Lung (tissue), 12 donors: ENCODE results near the gene TSEN2. TPM values are rescaled to one million over a fixed set of nuclear protein-coding genes. Genes with fewer than 3 reads are reported as not detected.

Experiments
- ATAC-seq: fragments of 200-7000 bp; cut with Tn5 transposase; one replicate; pipeline ENCODE4 v1.9.1; 2020; ENCODE audit warnings: moderate number of reproducible peaks; ENCODE audit not compliant: insufficient read depth, low FRiP score
- DNase-seq, 3 donors: peaks; one replicate each; pipeline ENCODE4 v3.0.0-alpha.2; 2013 to 2017
- H3K27ac ChIP-seq, 2 donors: one replicate each; pipeline ENCODE4 v1.5.1; 2013; ENCODE audit warnings: mild to moderate bottlenecking in 2 of 2, moderate library complexity in 2 of 2, control low read depth in 1 of 2, inconsistent platforms in 1 of 2, low read depth in 1 of 2, low read length in 1 of 2
- H3K27me3 ChIP-seq, 3 donors: one replicate each; pipeline ENCODE4 v1.5.1; 2013; ENCODE audit warnings: low read length in 2 of 3; ENCODE audit not compliant: control insufficient read depth in 3 of 3, insufficient read depth in 3 of 3
- H3K36me3 ChIP-seq, 4 donors: one replicate each; pipeline ENCODE4 v1.5.1; 2013; ENCODE audit warnings: low read length in 4 of 4, mild to moderate bottlenecking in 1 of 4, moderate library complexity in 1 of 4; ENCODE audit not compliant: control insufficient read depth in 4 of 4, insufficient read depth in 4 of 4
- H3K4me1 ChIP-seq, 5 donors: one replicate each; pipeline ENCODE4 v1.5.1; 2013; ENCODE audit warnings: low read length in 5 of 5, mild to moderate bottlenecking in 2 of 5, moderate library complexity in 1 of 5; ENCODE audit not compliant: control insufficient read depth in 5 of 5, insufficient read depth in 5 of 5
- H3K4me3 ChIP-seq: one replicate; pipeline ENCODE4 v1.5.1; 2013; ENCODE audit warnings: mild to moderate bottlenecking, control low read depth, moderate library complexity
- H3K9ac ChIP-seq, 2 donors: one replicate each; pipeline ENCODE4 v1.5.1; 2013; ENCODE audit warnings: low read length in 2 of 2, control low read depth in 1 of 2; ENCODE audit not compliant: insufficient read depth in 1 of 2
- H3K9me3 ChIP-seq, 4 donors: one replicate each; pipeline ENCODE4 v1.5.1; 2013; ENCODE audit warnings: low read length in 3 of 4, mild to moderate bottlenecking in 1 of 4, moderate library complexity in 1 of 4; ENCODE audit not compliant: control insufficient read depth in 4 of 4, insufficient read depth in 3 of 4
- CTCF ChIP-seq: IDR thresholded peaks from 2 replicates; pipeline ENCODE4 v1.5.1; 2012; ENCODE audit warnings: mild to moderate bottlenecking; ENCODE audit errors: control extremely low read depth, extremely low read depth
- WGBS, 2 donors: extraction: QIAGEN DNeasy Blood & Tissue Kit; methylation state at CpG; one replicate each; pipeline ENCODE4 v1.1.7; 2013; 5-methylcytosine and 5-hydroxymethylcytosine counted together
- polyA plus RNA-seq, 2 donors: library from polyadenylated mRNA; stranded (reverse); fragments of 200-250 nt; gene quantifications; one replicate each; pipeline ENCODE4 v1.2.1, GENCODE V29; 2013
- total RNA-seq, 2 donors: library from RNA; depleted of rRNA in 1 of 2; stranded (reverse); fragments of >200 nt in 1 of 2; gene quantifications; one replicate each; pipeline ENCODE4 v1.2.1, GENCODE V29; 2014 to 2021
- donor health status: control.
- donor health status: control.
- donor health status: Bipolar disorder and iron deficiency.
- donor health status: healthy.
- donor health status: DM: yes; HTN: yes; CAD: no.

Gene TSEN2
- total and polyA plus RNA-seq, 4 donors: 9.0 to 16.7 (median 15.6) TPM

- DNase-seq (peak; percentile 90 to 94 (median 92)), ATAC-seq (peak; percentile 98)
- no peaks in the 10 kb centered on the region for H3K9me3 ChIP-seq
- H3K9ac ChIP-seq: peak within 1 kb of the TSS; percentile 53 to 89
- no peaks in the 10 kb centered on the region for H3K27me3 ChIP-seq
- WGBS, 2 donors: 0 to 1% methylated on average over 67 to 77 of the region's 77 CpGs
- peak within 1 kb of the TSS; percentile 93 to 96 for H3K27ac ChIP-seq
- H3K36me3 ChIP-seq: no peaks in the 10 kb centered on the region
- peak within 1 kb of the TSS; percentile 67 for H3K4me3 ChIP-seq
- no peak for TF ChIP-seq CTCF
- peaks cover 5 to 24% (median 12%) of the 10 kb centered on the region in 5 donors for H3K4me1 ChIP-seq
These were observed 72.6 kb downstream of the TSEN2 start, which contains the start of gene MKRN2 for GRCh38 chr3:12556690-12557472. Gene MKRN2 (plus strand): TSS chr3:12557087. CDS start chr3:12557151, 64 bp downstream.

- Histone ChIP-seq H3K27me3 (no peaks in the 10 kb centered on the region), H3K4me1 (peaks cover 5 to 24% (median 14%) of the 10 kb centered on the region in 5 donors), H3K36me3 (no peaks in the 10 kb centered on the region), H3K9me3 (no peaks in the 10 kb centered on the region), H3K9ac (peak overlapping the region; percentile 43 to 89), H3K27ac (peak overlapping the region; percentile 93 to 96), H3K4me3 (peak overlapping the region; percentile 67)
- DNase-seq (peak; percentile 13 to 69 (median 46)), ATAC-seq (no peak)
- TF ChIP-seq CTCF: no peak
- WGBS, 2 donors: 1% methylated on average over 18 of the region's 18 CpGs
These were observed 73.3 kb downstream of the TSEN2 start for GRCh38 chr3:12557473-12558100.

- 71 to 85% methylated on average over 4 of the region's 4 CpGs for WGBS, 2 donors
- no peaks in the 10 kb centered on the region for H3K36me3 ChIP-seq
- H3K27ac ChIP-seq: no peak overlapping the region
- H3K9ac ChIP-seq: no peak overlapping the region
- H3K4me3 ChIP-seq: no peak overlapping the region
- peaks cover 5 to 24% (median 14%) of the 10 kb centered on the region in 5 donors for H3K4me1 ChIP-seq
- no peaks in the 10 kb centered on the region for H3K27me3 ChIP-seq
- no peak for ATAC-seq
- H3K9me3 ChIP-seq: no peaks in the 10 kb centered on the region
- no peak for TF ChIP-seq CTCF
- no peak for DNase-seq
These were observed 74.4 kb downstream of the TSEN2 start for GRCh38 chr3:12558706-12559105.
